Adrenal gland (tissue), 5 donors: Measurements from ENCODE around the gene CD300E.
"Not testable (repeated sequence)": the region's sequence is repeated elsewhere in the genome, so short reads cannot be mapped to it uniquely, and the experiment has no call there.

Source experiments
- POLR2A ChIP-seq, 2 donors: fragments of 450-650 bp; IDR thresholded peaks; one replicate each; pipeline ENCODE4 v1.6.1; 2017; ENCODE audit warnings: antibody characterized with exemption in 2 of 2, mild to moderate bottlenecking in 2 of 2, moderate library complexity in 1 of 2
- TF ChIP-seq, protein P1 (sequence below), 6 experiments: fragments of 450-650 bp in 4 of 6; fragments of 200-600 bp in 2 of 6; sonication (generic) in 1 of 6; IDR thresholded peaks; 1 replicate in 5 of 6; 2 replicates in 1 of 6; pipeline versions ENCODE4 v1.5.1 to v1.8.0; 2016 to 2021; ENCODE audit warnings: antibody characterized with exemption in 6 of 6, mild to moderate bottlenecking in 2 of 6, moderate library complexity in 1 of 6
- donor health status: DM: no; HTN: no; CAD: no.

DNA sequence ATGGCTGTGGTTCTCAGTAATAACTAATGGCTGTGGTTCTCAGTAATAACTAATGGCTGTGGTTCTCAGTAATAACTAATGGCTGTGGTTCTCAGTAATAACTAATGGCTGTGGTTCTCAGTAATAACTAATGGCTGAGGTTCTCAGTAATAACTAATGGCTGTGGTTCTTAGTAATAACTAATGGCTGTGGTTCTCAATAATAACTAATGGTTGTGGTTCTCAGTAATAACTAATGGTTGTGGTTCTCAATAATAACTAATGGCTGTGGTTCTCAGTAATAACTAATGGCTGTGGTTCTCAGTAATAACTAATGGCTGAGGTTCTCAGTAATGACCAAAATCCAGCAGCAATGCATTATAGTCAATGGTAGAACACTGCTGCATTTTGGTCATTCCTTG lies 49.9 kb downstream of the CD300E start:
- TF ChIP-seq POLR2A (IDR thresholded peaks at IDR 0.05) = not testable (repeated sequence)
- TF ChIP-seq, protein P1, sequence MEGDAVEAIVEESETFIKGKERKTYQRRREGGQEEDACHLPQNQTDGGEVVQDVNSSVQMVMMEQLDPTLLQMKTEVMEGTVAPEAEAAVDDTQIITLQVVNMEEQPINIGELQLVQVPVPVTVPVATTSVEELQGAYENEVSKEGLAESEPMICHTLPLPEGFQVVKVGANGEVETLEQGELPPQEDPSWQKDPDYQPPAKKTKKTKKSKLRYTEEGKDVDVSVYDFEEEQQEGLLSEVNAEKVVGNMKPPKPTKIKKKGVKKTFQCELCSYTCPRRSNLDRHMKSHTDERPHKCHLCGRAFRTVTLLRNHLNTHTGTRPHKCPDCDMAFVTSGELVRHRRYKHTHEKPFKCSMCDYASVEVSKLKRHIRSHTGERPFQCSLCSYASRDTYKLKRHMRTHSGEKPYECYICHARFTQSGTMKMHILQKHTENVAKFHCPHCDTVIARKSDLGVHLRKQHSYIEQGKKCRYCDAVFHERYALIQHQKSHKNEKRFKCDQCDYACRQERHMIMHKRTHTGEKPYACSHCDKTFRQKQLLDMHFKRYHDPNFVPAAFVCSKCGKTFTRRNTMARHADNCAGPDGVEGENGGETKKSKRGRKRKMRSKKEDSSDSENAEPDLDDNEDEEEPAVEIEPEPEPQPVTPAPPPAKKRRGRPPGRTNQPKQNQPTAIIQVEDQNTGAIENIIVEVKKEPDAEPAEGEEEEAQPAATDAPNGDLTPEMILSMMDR (IDR thresholded peaks at IDR 0.05) = not testable (repeated sequence)
